ENCODE data around the gene AGL.
"Not testable (repeated sequence)": the region's sequence is repeated elsewhere in the genome, so short reads cannot be mapped to it uniquely, and the experiment has no call there.

The AGL gene

DNA sequence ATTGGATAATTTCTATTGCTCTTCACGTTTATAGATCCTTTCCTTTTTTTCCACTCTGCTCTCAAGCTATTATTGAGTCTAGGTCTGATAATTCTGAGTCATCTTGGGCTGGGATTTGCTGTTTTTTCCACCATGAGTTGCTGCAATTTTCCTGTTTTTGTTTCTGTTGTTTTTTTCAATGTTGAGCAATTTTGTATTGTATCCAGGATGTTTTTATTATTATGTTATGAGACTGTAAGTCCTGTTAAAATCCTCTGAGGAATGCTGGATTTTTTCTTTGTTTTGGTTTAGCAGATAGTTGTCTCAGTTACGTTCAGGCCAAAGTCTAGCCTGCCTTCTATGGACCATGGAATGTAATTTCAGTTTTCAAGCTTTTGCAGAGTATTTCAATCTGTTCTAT is 106.6 kb downstream of the AGL start:
- CTCF ChIA-PET: no interaction called here
- TF ChIP-seq, protein P1, sequence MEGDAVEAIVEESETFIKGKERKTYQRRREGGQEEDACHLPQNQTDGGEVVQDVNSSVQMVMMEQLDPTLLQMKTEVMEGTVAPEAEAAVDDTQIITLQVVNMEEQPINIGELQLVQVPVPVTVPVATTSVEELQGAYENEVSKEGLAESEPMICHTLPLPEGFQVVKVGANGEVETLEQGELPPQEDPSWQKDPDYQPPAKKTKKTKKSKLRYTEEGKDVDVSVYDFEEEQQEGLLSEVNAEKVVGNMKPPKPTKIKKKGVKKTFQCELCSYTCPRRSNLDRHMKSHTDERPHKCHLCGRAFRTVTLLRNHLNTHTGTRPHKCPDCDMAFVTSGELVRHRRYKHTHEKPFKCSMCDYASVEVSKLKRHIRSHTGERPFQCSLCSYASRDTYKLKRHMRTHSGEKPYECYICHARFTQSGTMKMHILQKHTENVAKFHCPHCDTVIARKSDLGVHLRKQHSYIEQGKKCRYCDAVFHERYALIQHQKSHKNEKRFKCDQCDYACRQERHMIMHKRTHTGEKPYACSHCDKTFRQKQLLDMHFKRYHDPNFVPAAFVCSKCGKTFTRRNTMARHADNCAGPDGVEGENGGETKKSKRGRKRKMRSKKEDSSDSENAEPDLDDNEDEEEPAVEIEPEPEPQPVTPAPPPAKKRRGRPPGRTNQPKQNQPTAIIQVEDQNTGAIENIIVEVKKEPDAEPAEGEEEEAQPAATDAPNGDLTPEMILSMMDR (IDR thresholded peaks at IDR 0.05; ENCODE audit: insufficient read depth, low read length, missing control alignments): no peak
- DNase-seq (ENCODE audit: low read depth, low spot score): no peak
- H3K4me3 ChIP-seq (ENCODE audit: low read depth, low read length): no peak overlapping the region
- POLR2A ChIA-PET: no interaction called here

DNA sequence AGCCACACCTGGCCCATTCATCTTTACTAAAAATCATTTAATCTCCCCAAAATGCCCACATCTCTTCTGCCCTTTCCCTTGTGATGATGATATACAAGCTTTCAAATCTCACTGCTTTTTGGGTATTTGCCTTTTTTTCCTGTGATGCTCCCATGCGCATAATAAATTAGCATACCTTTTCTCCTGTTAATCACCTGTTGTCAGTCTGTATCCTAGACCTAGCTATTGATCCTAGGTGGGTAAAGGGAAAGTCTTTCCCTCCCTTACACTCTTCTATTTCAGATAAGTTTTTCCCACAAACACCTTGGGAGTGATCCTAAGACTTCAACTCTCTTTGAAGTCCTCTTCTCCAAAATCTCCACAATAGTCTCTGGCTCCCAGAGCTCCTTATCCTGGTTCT is 107.7 kb downstream of the AGL start:
- no peak overlapping the region for H3K4me3 ChIP-seq (ENCODE audit: low read depth, low read length)
- DNase-seq (ENCODE audit: low read depth, low spot score): no peak
- CTCF ChIA-PET: no interaction called here
- TF ChIP-seq, protein P1 (IDR thresholded peaks at IDR 0.05; ENCODE audit: insufficient read depth, low read length, missing control alignments): no peak
- POLR2A ChIA-PET: no interaction called here

DNA sequence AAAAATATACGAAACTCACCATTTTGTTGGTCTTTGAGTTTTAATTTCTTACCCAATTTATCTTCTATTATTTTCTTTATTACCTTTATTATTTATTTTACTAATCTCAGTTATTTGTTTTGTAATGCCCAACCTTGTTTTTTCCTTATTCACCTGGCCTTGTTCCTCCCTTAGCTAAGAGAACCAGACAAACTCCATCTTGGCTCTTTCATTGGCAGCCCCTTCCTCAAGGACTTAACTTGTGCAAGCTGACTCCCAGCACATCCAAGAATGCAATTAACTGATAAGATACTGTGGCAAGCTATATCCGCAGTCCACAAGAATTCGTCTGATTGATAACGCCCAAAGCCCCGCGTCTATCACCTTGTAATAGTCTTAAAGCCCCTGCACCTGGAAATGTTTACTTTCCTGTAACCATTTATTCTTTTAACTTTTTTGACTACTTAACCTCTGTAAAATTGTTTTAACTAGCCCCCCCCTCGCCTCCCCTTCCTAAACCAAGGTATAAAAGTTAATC is 109.1 kb downstream of the AGL start:
- DNase-seq (ENCODE audit: low read depth, low spot score); H3K4me3 ChIP-seq (ENCODE audit: low read depth, low read length); POLR2A ChIA-PET; CTCF ChIA-PET: not testable (repeated sequence)

DNA sequence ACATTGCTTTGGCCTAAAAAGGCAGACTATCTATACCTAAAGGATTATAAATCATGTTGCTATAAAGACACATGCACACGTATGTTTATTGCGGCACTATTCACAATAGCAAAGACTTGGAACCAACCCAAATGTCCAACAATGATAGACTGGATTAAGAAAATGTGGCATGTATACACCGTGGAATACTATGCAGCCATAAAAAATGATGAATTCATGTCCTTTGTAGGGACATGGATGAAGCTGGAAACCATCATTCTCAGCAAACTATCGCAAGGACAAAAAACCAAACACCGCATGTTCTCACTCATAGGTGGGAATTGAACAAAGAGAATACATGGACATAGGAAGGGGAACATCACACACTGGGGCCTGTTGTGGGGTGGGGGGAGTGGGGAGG is 110.1 kb downstream of the AGL start:
- POLR2A ChIA-PET; H3K4me3 ChIP-seq (ENCODE audit: low read depth, low read length); DNase-seq (ENCODE audit: low read depth, low spot score); CTCF ChIA-PET: not testable (repeated sequence)

DNA sequence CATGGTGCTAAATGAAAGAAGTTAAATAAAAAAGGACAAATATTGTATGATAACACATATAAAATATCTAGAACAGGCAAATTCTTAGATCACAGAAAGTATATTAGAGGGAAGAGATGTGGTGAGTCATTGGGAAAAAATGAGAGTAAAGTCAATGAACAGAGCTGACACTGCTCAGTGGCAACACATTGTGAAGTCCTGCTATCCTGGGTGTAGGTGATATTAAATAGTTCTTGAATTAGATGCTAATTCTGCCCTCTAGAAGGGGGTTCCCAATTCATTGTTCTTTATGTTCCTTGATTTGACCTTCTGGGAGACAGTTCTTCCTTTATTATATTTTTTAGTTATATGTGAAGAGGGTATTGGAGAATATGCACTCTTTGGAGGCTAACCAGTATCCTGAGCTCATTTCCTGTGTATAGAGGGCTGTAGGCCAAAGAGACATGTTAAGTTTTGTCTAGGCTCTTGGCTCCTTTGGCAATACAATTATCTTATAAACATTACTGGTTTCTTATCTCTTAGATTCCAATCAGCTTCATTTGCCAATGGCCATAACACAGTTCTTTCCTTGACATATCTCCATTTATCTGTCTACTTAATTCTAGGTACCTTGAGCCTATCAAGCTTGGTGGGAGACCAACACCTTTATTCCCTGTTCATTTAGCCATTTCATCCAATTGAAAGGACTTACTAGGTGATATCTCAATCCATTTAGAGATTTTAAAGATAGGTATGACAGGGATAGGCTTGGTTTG is 113.1 kb downstream of the AGL start:
- ChIA-PET POLR2A (no interaction called here), CTCF (interaction anchor here (1.2 kb wide), 2 partner anchors 23 to 48 kb away, joined by 3 read pairs; no protein-coding TSS in a partner anchor)
- DNase-seq (ENCODE audit: low read depth, low spot score): no peak
- TF ChIP-seq, protein P1 (IDR thresholded peaks at IDR 0.05; ENCODE audit: insufficient read depth, low read length, missing control alignments): no peak
- H3K4me3 ChIP-seq (ENCODE audit: low read depth, low read length): no peak overlapping the region

DNA sequence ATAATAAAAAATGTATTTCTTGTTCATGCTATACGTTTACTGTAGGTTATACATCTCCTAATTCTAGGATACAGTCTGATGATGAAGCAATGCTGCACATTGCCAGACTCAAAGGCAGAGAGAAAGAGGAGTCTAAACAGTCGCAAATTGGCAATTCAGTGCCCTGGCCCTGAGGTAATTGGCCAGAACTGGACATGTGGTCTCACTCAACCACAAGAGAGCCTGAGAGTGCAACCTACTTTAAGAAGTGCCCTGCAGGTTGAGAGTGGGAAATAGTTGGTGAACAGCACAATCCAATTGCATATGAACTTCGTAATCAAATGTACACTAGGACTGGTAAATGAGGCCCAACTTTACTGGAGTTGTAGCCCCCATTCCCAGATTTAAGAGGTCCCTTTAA is 114.6 kb downstream of the AGL start:
- POLR2A ChIA-PET: no interaction called here
- no peak for DNase-seq (ENCODE audit: low read depth, low spot score)
- CTCF ChIA-PET: interaction anchor here (1.2 kb wide), 1 partner anchor 46 kb away, joined by 3 read pairs; no protein-coding TSS in a partner anchor
- TF ChIP-seq, protein P1 (IDR thresholded peaks at IDR 0.05; ENCODE audit: insufficient read depth, low read length, missing control alignments): no peak
- no peak overlapping the region for H3K4me3 ChIP-seq (ENCODE audit: low read depth, low read length)

DNA sequence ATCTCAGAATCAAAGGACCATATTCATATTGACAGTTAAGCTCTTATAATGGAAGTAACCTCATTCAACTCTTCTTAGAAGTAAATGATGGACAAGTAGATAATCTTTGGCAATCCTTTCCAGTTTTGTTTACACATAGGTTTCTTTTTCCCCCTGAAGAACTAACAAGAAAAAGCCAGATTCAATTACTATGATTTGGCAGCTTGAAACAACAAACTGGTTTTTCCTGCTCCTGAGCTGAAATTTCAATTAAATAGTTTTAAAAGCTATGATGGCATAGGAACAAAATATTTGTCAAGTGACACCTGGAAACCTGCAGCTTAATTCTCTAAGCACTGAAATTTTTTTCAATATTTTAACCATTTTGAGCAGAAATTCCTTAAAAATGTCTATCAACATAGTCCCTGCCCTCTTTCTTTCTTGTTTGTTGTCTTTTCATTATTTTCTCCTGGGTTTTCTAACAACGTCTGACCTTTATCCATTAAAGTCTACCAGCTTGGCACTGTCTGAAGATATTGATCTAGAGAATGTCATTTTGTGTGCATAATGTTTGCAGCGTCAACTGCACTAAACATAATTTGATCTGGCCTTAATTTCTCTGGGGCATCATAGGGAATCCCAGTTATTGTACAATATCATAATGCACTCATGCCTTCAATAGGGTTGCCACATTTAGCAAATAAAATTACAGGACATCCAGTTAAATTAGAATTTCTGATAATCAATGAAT is 115.7 kb downstream of the AGL start:
- DNase-seq (ENCODE audit: low read depth, low spot score): no peak
- TF ChIP-seq, protein P1 (IDR thresholded peaks at IDR 0.05; ENCODE audit: insufficient read depth, low read length, missing control alignments): no peak
- ChIA-PET POLR2A (no interaction called here), CTCF (no interaction called here)
- no peak overlapping the region for H3K4me3 ChIP-seq (ENCODE audit: low read depth, low read length)
